HG03575 (cell line): ENCODE results near the gene AP5B1.

Source experiments
- ATAC-seq: cut with Tn5 transposase; IDR thresholded peaks from one replicate; pipeline ENCODE4 v1.9.1; 2021; ENCODE audit not compliant: unreplicated experiment, insufficient number of reproducible peaks, low FRiP score; ENCODE audit errors: extremely low read depth

AP5B1 gene

DNA sequence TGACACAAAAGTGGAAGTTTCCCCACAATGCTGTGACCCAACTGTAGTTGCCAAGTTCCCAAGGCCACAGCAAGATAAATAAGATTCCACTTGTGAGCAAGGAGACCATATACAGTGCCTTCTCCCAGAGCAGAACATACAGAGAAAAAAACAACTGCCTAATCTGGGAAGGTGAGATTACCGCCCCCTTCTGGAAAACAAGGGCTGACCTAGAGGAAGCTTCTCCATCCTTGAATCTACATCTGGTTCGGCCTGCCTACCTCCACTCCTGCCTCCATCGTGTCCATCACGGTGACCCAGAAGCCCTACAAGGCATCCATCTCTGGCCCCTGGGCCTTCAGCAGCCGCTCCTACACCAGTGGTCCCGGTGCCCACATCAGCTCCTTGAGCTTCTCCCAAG is 54.1 kb downstream of the AP5B1 start:
- no peak for ATAC-seq
